CD14-positive monocyte (primary cell): ENCODE measurements around the gene NR2F6. TPM values are rescaled to one million over a fixed set of nuclear protein-coding genes. Genes with fewer than 3 reads are reported as not detected.

Source experiments
- DNase-seq, 3 donors: peaks; one replicate each; pipeline ENCODE4 v3.0.0-alpha.2; 2011 to 2022
- H2AFZ ChIP-seq: 2 replicates; pipeline ENCODE4 v1.6.0; 2012; ENCODE audit warnings: mild to moderate bottlenecking, low read depth, low read length, inconsistent platforms; ENCODE audit not compliant: insufficient read depth, poor library complexity, severe bottlenecking
- H3K27ac ChIP-seq, 2 donors: 1 replicate in 1 of 2; 2 replicates in 1 of 2; pipeline ENCODE4 v1.5.1; 2012 to 2013; ENCODE audit warnings: low read length in 2 of 2, control low read depth in 1 of 2, inconsistent platforms in 1 of 2, low read depth in 1 of 2, mild to moderate bottlenecking in 1 of 2
- H3K27me3 ChIP-seq, 2 donors: one replicate each; pipeline versions ENCODE4 v1.6.0 to v1.6.1; 2011 to 2013; ENCODE audit warnings: low read length in 2 of 2; ENCODE audit not compliant: control insufficient read depth in 2 of 2, insufficient read depth in 2 of 2
- H3K36me3 ChIP-seq, 2 donors: replicated peaks in 1 of 2; 1 replicate in 1 of 2; 2 replicates in 1 of 2; pipeline versions ENCODE4 v1.5.1 to v1.6.1; 2012 to 2013; ENCODE audit warnings: low read length in 2 of 2, control low read depth in 1 of 2, inconsistent platforms in 1 of 2, mild to moderate bottlenecking in 1 of 2; ENCODE audit not compliant: insufficient read depth in 2 of 2, control insufficient read depth in 1 of 2
- H3K4me1 ChIP-seq, 2 donors: 1 replicate in 1 of 2; 2 replicates in 1 of 2; pipeline versions ENCODE4 v1.5.1 to v1.6.1; 2012 to 2013; ENCODE audit warnings: low read length in 2 of 2, control low read depth in 1 of 2, inconsistent platforms in 1 of 2, mild to moderate bottlenecking in 1 of 2, moderate library complexity in 1 of 2; ENCODE audit not compliant: insufficient read depth in 2 of 2, control insufficient read depth in 1 of 2
- H3K4me2 ChIP-seq: replicated peaks from 2 replicates; pipeline ENCODE3; 2012; ENCODE audit warnings: low read length, moderate library complexity, mild to moderate bottlenecking; ENCODE audit not compliant: poor library complexity, severe bottlenecking; ENCODE audit errors: extremely low read depth
- H3K4me3 ChIP-seq, 3 experiments: fragments of 200-600 bp in 1 of 3; sonication (generic) in 1 of 3; replicated peaks in 1 of 3; 1 replicate in 2 of 3; 2 replicates in 1 of 3; pipeline ENCODE4 v1.5.1; 2011 to 2013; ENCODE audit warnings: low read length in 3 of 3, mild to moderate bottlenecking in 3 of 3, control low read depth in 2 of 3, low read depth in 2 of 3, inconsistent platforms in 1 of 3, moderate library complexity in 1 of 3
- H3K79me2 ChIP-seq: 2 replicates; pipeline ENCODE4 v1.6.0; 2012; ENCODE audit warnings: mild to moderate bottlenecking, control low read depth, inconsistent platforms, low read length, moderate library complexity; ENCODE audit not compliant: insufficient read depth
- H3K9ac ChIP-seq: 2 replicates; pipeline ENCODE4 v1.6.0; 2017; ENCODE audit warnings: low read length, mild to moderate bottlenecking; ENCODE audit not compliant: insufficient read depth, poor library complexity, severe bottlenecking
- H3K9me3 ChIP-seq, 2 donors: replicated peaks in 1 of 2; 1 replicate in 1 of 2; 2 replicates in 1 of 2; pipeline versions ENCODE4 v1.5.1 to v1.6.1; 2012 to 2013; ENCODE audit warnings: low read length in 2 of 2, control low read depth in 1 of 2; ENCODE audit not compliant: control insufficient read depth in 1 of 2, insufficient read depth in 1 of 2
- H4K20me1 ChIP-seq: 2 replicates; pipeline ENCODE4 v1.6.0; 2012; ENCODE audit warnings: mild to moderate bottlenecking, low read length, control low read depth, moderate library complexity; ENCODE audit not compliant: insufficient read depth
- H3K27ac Mint-ChIP-seq, 7 donors: one replicate each; pipeline ENCODE4 v1.8.0; 2020; ENCODE audit warnings: mild to moderate bottlenecking in 7 of 7, mixed read lengths in 7 of 7, moderate library complexity in 6 of 7, inconsistent platforms in 2 of 7
- H3K27me3 Mint-ChIP-seq, 3 donors: one replicate each; pipeline ENCODE4 v1.8.0; 2021 to 2022; ENCODE audit warnings: low read depth in 3 of 3, mild to moderate bottlenecking in 3 of 3, mixed read lengths in 3 of 3, moderate library complexity in 3 of 3, inconsistent platforms in 1 of 3
- H3K36me3 Mint-ChIP-seq, 2 donors: one replicate each; pipeline ENCODE4 v1.8.0; 2020; ENCODE audit warnings: mixed read lengths in 2 of 2, inconsistent platforms in 1 of 2, mild to moderate bottlenecking in 1 of 2
- H3K4me1 Mint-ChIP-seq: one replicate; pipeline ENCODE4 v1.8.0; 2020; ENCODE audit warnings: mild to moderate bottlenecking, mixed read lengths
- H3K4me3 Mint-ChIP-seq, 2 donors: one replicate each; pipeline ENCODE4 v1.8.0; 2020; ENCODE audit warnings: mild to moderate bottlenecking in 2 of 2, mixed read lengths in 2 of 2, moderate library complexity in 1 of 2
- H3K9me3 Mint-ChIP-seq, 7 donors: one replicate each; pipeline ENCODE4 v1.8.0; 2020 to 2022; ENCODE audit warnings: mixed read lengths in 7 of 7, mild to moderate bottlenecking in 6 of 7, moderate library complexity in 6 of 7, inconsistent platforms in 2 of 7
- WGBS: methylation state at CpG from one replicate; pipeline ENCODE4 v1.1.5; 2013; ENCODE audit warnings: missing lambda C conversion rate; ENCODE audit not compliant: insufficient coverage; 5-methylcytosine and 5-hydroxymethylcytosine counted together
- intact Hi-C, 2 donors: fragments of 100-400 bp; cut with micrococcal nuclease; formaldehyde crosslinking; loops; one replicate each; pipeline versions ENCODE4 v1.15.0 to v1.15.1; 2023
- polyA plus RNA-seq, 3 donors: library from polyadenylated mRNA; depleted of rRNA in 1 of 3; unstranded in 2 of 3; stranded (reverse) in 1 of 3; fragments of 300-500 nt in 2 of 3; fragments of >200 nt in 1 of 3; fragmentation: Illumina TruSeq in 2 of 3; gene quantifications; 1 replicate in 2 of 3; 2 replicates in 1 of 3; pipeline ENCODE4 v1.2.3, GENCODE V29; 2012 to 2021
- TF ChIP-seq, protein P1 (sequence below): fragments of 200-600 bp; IDR thresholded peaks from one replicate; pipeline ENCODE4 v1.8.0; 2022; ENCODE audit warnings: antibody characterized with exemption, mild to moderate bottlenecking

NR2F6 gene
- polyA plus RNA-seq, 3 donors, result 0.87 to 5.1 (median 1.7) TPM

DNA sequence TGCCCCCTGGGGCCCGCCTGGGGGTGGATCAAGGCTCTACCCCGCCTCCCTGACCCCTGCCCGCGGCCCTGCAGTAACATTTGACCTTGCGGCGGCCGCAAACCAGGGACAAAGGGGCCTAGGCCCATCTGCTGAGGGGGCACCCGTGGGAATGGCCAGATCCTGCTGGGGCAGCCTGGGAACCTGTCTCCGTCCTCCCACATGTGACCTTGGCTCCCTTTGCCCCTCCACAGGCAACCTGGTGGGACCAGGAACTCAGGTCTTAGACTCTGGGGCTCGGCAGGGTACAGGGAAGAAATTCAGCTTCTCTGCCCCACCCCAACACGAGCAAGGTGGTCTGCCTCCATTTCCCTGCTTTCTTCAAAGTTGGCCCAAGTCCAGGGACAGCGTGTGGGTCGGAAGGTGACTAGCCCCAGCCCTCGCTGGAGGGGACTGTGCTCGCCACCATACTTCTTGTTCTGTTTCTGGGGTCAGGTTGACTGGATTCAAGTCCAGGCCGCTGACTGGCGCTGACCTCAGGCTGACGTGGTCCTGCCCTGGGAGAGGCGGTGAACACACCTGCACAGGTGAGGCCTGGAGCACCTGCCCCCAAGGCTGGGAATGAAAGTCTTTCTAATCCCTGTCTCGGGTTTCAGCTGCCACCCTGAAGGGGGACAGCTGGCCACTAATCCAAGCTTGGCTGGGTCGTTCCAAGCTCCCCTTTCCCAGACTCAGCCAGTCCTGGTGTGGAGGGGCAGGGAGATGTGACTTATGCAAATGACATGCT, 2.5 kb upstream of the NR2F6 start:
- Histone ChIP-seq H3K27me3 (peaks cover 0 to 7% of the 10 kb centered on the region in 2 donors), H3K9ac (no peak overlapping the region), H3K4me3 (no peak overlapping the region), H3K27ac (no peak overlapping the region), H3K9me3 (no peaks in the 10 kb centered on the region), H2AFZ (no peak overlapping the region), H3K4me2 (no peak overlapping the region), H3K79me2 (peaks cover 6% of the 10 kb centered on the region), H3K4me1 (peaks cover 20 to 32% of the 10 kb centered on the region in 2 donors), H3K36me3 (no peaks in the 10 kb centered on the region), H4K20me1 (peaks cover 11% of the 10 kb centered on the region)
- H3K4me1 Mint-ChIP-seq, result peaks cover 21% of the 10 kb centered on the region
- 91% methylated on average over 16 of the region's 21 CpGs for WGBS
- TF ChIP-seq, protein P1, sequence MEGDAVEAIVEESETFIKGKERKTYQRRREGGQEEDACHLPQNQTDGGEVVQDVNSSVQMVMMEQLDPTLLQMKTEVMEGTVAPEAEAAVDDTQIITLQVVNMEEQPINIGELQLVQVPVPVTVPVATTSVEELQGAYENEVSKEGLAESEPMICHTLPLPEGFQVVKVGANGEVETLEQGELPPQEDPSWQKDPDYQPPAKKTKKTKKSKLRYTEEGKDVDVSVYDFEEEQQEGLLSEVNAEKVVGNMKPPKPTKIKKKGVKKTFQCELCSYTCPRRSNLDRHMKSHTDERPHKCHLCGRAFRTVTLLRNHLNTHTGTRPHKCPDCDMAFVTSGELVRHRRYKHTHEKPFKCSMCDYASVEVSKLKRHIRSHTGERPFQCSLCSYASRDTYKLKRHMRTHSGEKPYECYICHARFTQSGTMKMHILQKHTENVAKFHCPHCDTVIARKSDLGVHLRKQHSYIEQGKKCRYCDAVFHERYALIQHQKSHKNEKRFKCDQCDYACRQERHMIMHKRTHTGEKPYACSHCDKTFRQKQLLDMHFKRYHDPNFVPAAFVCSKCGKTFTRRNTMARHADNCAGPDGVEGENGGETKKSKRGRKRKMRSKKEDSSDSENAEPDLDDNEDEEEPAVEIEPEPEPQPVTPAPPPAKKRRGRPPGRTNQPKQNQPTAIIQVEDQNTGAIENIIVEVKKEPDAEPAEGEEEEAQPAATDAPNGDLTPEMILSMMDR, result no peak
- intact Hi-C loops, result no loop called here
- H3K27me3 Mint-ChIP-seq, result peaks cover 11 to 21% (median 21%) of the 10 kb centered on the region in 3 donors
- no peak overlapping the region for H3K4me3 Mint-ChIP-seq
- H3K9me3 Mint-ChIP-seq, result peaks cover 0 to 6% (median 2%) of the 10 kb centered on the region in 7 donors
- DNase-seq, result no peak
- H3K36me3 Mint-ChIP-seq, result no peaks in the 10 kb centered on the region
- H3K27ac Mint-ChIP-seq, result peak overlapping the region in 1 of 7 donors; percentile 5

DNA sequence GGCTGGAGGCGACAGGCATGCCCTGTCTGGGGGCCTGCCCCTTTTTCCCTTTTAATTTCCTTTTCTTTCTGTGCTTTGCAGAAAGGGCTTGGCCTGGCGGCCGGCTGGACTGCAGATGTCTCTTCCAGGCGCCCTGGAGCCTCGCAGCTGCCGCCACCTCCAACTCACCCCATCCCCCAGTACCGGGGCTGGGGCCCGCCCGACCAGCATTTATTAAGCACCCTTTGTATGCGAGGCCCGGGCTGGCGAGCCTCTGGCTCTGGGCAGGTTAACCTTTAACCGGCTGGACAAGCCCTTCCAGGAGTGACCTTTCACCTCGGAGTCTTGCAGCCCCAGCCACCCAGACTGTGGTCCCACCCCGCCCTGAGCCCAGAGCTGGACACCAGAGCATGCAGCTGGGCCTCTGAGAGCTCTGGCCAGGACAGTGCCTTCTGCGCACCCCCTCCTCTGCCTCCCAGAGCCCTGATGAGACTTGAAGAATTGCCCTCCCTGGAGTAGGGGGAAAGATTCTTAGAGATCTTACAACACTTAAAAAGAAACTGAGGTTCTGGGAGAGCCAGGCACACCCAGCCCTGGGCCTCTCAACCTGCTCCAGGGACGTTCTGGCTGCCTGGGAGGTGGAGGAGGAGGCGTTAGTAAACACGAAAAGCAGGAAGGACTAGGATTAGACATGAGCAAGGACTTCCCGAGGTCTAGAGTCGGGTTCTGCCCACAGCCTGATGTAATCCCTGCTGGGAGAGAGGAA, 1.1 kb upstream of the NR2F6 start:
- Histone ChIP-seq H4K20me1 (peaks cover 18% of the 10 kb centered on the region), H3K27ac (peak overlapping the region in 1 of 2 donors; percentile 58), H3K27me3 (peaks cover 0 to 7% of the 10 kb centered on the region in 2 donors), H3K9ac (peak overlapping the region; percentile 53), H3K36me3 (no peaks in the 10 kb centered on the region), H2AFZ (peak overlapping the region; percentile 79), H3K4me1 (peaks cover 20 to 32% of the 10 kb centered on the region in 2 donors), H3K79me2 (peaks cover 6% of the 10 kb centered on the region), H3K4me2 (peak overlapping the region; percentile 97), H3K4me3 (peak overlapping the region; percentile 61 to 86 (median 69)), H3K9me3 (no peaks in the 10 kb centered on the region)
- Mint-ChIP-seq H3K36me3 (no peaks in the 10 kb centered on the region), H3K4me1 (peaks cover 26% of the 10 kb centered on the region), H3K9me3 (peaks cover 0 to 6% (median 2%) of the 10 kb centered on the region in 7 donors), H3K27me3 (peaks cover 11 to 22% (median 21%) of the 10 kb centered on the region in 3 donors), H3K27ac (peak overlapping the region in 1 of 7 donors; percentile 31), H3K4me3 (peak overlapping the region; percentile 95)
- 12% methylated on average over 19 of the region's 21 CpGs for WGBS
- intact Hi-C loops, result no loop called here
- TF ChIP-seq, protein P1, result no peak
- no peak for DNase-seq
